ENCODE data around the gene SELENOW. TPM values are rescaled to one million over a fixed set of nuclear protein-coding genes. Genes with fewer than 3 reads are reported as not detected.
"Not testable (repeated sequence)": the region's sequence is repeated elsewhere in the genome, so short reads cannot be mapped to it uniquely, and the experiment has no call there.

The SELENOW gene
- total RNA-seq, 1 donor from 2014 or later = 117 TPM

DNA sequence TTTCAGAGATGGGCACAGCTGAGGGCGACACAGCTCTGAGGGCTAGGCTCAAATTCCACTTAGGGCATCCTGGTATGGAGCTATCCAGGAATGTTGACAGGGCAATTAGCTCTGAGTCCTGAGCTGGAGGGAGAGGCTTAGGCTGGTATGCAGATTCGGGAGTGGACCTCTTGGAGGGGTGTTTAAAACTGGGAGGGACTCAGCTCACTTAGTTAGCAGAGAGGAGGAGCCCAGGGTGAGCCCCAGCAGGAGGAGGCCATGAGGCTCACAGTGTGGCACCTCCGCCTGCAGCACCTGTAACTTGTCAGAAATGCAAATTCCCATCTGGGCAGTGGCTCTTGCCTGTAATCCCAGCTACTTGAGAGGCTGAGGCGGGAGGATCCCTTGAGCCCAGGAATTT lies 43.4 kb upstream of the SELENOW start:
- Mint-ChIP-seq H3K36me3 (no peaks in the 10 kb centered on the region), H3K27ac (no peak overlapping the region), H3K4me3 (no peak overlapping the region), H3K4me1 (ENCODE audit: unreplicated experiment) (no peaks in the 10 kb centered on the region), H3K9me3 (no peaks in the 10 kb centered on the region), H3K27me3 (peaks cover 15% of the 10 kb centered on the region)
- TF ChIP-seq, protein P1, sequence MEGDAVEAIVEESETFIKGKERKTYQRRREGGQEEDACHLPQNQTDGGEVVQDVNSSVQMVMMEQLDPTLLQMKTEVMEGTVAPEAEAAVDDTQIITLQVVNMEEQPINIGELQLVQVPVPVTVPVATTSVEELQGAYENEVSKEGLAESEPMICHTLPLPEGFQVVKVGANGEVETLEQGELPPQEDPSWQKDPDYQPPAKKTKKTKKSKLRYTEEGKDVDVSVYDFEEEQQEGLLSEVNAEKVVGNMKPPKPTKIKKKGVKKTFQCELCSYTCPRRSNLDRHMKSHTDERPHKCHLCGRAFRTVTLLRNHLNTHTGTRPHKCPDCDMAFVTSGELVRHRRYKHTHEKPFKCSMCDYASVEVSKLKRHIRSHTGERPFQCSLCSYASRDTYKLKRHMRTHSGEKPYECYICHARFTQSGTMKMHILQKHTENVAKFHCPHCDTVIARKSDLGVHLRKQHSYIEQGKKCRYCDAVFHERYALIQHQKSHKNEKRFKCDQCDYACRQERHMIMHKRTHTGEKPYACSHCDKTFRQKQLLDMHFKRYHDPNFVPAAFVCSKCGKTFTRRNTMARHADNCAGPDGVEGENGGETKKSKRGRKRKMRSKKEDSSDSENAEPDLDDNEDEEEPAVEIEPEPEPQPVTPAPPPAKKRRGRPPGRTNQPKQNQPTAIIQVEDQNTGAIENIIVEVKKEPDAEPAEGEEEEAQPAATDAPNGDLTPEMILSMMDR (conservative IDR thresholded peaks at IDR 0.05) = no peak
- DNase-seq (ENCODE audit: extremely low spot score, unreplicated experiment) = no peak

DNA sequence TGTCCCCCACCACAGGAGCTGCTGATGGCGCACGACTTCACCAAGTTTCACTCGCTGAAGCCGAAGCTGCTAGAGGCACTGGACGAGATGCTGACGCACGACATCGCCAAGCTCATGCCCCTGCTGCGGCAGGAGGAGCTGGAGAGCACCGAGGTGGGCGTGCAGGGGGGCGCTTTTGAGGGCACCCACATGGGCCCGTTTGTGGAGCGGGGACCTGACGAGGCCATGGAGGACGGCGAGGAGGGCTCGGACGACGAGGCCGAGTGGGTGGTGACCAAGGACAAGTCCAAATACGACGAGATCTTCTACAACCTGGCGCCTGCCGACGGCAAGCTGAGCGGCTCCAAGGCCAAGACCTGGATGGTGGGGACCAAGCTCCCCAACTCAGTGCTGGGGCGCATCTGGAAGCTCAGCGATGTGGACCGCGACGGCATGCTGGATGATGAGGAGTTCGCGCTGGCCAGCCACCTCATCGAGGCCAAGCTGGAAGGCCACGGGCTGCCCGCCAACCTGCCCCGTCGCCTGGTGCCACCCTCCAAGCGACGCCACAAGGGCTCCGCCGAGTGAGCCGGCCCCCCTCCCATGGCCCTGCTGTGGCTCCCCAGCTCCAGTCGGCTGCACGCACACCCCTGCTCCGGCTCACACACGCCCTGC lies 37.5 kb upstream of the SELENOW start:
- Mint-ChIP-seq H3K36me3 (peaks cover 8% of the 10 kb centered on the region), H3K4me3 (no peak overlapping the region), H3K27me3 (peaks cover 10% of the 10 kb centered on the region), H3K4me1 (ENCODE audit: unreplicated experiment) (peaks cover 9% of the 10 kb centered on the region), H3K9me3 (no peaks in the 10 kb centered on the region), H3K27ac (no peak overlapping the region)
- TF ChIP-seq, protein P1 (conservative IDR thresholded peaks at IDR 0.05) = no peak
- DNase-seq (ENCODE audit: extremely low spot score, unreplicated experiment) = no peak

DNA sequence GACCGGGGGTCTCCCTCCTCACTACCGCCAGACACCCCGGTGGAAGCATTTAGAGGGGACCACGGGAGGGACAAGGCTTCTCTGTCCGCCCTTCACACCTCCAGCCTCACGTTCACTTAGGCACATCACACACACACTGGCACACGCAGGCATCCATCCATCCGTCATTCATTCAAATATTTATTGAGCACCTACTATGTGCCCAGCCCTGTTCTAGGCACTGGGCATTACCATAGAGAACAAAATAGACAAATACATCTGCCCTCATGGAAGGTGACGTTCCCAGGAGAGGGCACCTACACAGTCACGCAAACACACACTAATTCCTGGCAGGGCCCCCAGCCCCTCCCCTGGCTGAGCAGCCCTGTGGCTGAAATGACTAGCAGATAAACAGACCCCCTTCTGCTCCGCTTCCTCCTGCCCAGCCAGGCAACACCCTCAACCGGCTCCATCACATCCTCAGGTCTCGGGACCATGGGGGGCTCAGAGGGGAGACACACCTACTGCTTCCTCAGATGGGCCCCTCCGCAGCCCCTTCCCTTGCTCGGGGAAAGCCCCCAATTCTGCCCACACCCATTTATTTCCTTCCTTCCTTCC lies 36.9 kb upstream of the SELENOW start:
- DNase-seq (ENCODE audit: extremely low spot score, unreplicated experiment) = no peak
- H3K9me3 Mint-ChIP-seq = no peaks in the 10 kb centered on the region
- TF ChIP-seq, protein P1 (conservative IDR thresholded peaks at IDR 0.05) = no peak
- peak overlapping the region; percentile 20 for H3K4me3 Mint-ChIP-seq
- peaks cover 10% of the 10 kb centered on the region for H3K27me3 Mint-ChIP-seq
- no peak overlapping the region for H3K27ac Mint-ChIP-seq
- peaks cover 8% of the 10 kb centered on the region for H3K36me3 Mint-ChIP-seq
- H3K4me1 Mint-ChIP-seq (ENCODE audit: unreplicated experiment) = peaks cover 9% of the 10 kb centered on the region

DNA sequence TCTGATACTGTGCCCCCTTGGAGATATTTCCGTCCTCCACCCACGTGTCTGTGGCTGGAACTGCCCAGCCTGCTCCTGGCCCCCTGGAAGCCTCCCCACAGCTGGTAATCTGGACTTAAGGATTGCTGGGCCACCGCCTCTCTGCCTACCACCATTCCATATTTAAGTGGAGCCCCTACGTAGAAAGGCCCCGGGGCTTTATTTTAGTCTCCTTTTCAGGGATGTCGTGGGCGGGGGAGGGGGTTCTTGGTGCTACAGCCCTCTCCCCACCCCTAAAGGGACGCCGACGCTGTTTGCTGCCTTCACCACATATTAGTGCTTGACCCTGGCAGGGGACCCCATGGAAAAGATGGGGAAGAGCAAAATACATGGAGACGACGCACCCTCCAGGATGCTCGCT lies 35.9 kb upstream of the SELENOW start:
- no peak overlapping the region for H3K27ac Mint-ChIP-seq
- peaks cover 9% of the 10 kb centered on the region for H3K4me1 Mint-ChIP-seq (ENCODE audit: unreplicated experiment)
- TF ChIP-seq, protein P1 (conservative IDR thresholded peaks at IDR 0.05) = no peak
- no peak for DNase-seq (ENCODE audit: extremely low spot score, unreplicated experiment)
- no peaks in the 10 kb centered on the region for H3K9me3 Mint-ChIP-seq
- H3K4me3 Mint-ChIP-seq = peak overlapping the region; percentile 31
- H3K36me3 Mint-ChIP-seq = peaks cover 8% of the 10 kb centered on the region
- H3K27me3 Mint-ChIP-seq = peaks cover 10% of the 10 kb centered on the region

DNA sequence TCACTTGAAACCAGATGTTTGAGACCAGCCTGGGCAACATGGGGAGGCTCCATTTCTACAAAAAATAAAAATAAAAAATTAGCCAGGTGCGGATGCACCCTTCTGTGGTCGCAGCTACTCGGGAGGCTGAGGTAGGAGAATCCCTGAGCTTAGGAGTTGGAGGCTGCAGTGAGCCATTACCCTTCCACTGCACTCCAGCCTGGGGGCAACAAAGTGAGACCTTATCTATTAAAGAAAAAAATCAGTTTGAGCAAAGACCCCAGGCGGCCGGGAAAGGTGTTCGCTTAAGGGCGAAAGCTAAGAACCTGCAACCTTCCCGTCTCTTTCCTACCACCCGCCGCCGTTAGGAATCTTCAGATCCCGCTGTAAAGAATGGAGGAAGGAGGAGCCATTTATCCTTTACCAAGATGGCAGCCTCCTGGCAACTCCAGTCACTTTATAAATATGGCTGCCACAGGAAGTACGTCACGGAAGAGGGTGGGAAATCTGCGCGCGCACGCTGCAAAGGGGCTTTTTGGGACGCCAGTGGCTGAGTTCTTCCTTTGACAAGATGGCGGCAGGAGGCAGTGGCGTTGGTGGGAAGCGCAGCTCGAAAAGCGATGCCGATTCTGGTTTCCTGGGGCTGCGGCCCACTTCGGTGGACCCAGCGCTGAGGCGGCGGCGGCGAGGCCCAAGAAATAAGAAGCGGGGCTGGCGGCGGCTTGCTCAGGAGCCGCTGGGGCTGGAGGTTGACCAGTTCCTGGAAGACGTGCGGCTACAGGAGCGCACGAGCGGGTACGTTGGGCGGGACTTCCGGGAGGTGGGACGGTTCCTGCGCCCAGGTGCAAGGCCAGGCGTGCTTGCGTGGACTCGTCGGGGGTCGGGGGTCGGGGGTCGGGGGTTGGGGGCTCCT lies 33.2 kb upstream of the SELENOW start, which contains the start of gene NOP53:
TSS of gene NOP53 (plus strand) at position 537 of the 892 bp plus-strand sequence. CDS start at position 551, 14 bp downstream.
- Mint-ChIP-seq H3K36me3 (peaks cover 16% of the 10 kb centered on the region), H3K27me3 (peaks cover 10% of the 10 kb centered on the region), H3K9me3 (no peaks in the 10 kb centered on the region), H3K4me1 (ENCODE audit: unreplicated experiment) (peaks cover 9% of the 10 kb centered on the region), H3K27ac (peak within 1 kb of the TSS; percentile 100), H3K4me3 (peak within 1 kb of the TSS; percentile 99)
- TF ChIP-seq, protein P1 (conservative IDR thresholded peaks at IDR 0.05) = peak; percentile 27
- DNase-seq (ENCODE audit: extremely low spot score, unreplicated experiment) = peak; percentile 97

DNA sequence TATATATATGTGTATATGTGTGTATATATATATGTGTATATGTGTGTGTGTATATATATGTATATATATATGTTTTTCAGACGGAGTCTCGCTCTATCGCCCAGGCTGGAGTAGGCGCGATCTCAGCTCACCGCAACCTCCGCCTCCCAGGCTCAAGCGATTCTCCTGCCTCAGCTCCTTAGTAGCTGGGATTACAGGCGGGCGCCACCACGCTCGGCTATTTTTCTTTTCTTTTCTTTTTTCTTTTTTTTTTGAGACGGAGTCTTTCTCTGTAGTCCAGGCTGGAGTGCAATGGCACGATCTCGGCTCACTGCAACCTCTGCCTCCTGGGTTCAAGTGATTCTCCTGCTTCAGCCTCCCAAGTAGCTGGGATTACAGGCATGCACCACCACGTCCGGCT lies 32.4 kb upstream of the SELENOW start:
- not testable (repeated sequence) for H3K4me1 Mint-ChIP-seq (ENCODE audit: unreplicated experiment); H3K9me3 Mint-ChIP-seq; DNase-seq (ENCODE audit: extremely low spot score, unreplicated experiment); H3K27me3 Mint-ChIP-seq
- peak overlapping the region; percentile 99 for H3K4me3 Mint-ChIP-seq
- peaks cover 16% of the 10 kb centered on the region for H3K36me3 Mint-ChIP-seq
- H3K27ac Mint-ChIP-seq = peak overlapping the region; percentile 100
